22Rv1 (cell line): ENCODE results near the gene ZNF582.

Source experiments
- ZFX ChIP-seq: fragments of 450-650 bp; IDR thresholded peaks from 2 replicates; pipeline ENCODE4 v1.6.1; 2017; ENCODE audit warnings: antibody characterized with exemption, borderline replicate concordance
- TF ChIP-seq, protein P1 (sequence below): fragments of 450-650 bp; IDR thresholded peaks from 2 replicates; pipeline ENCODE4 v1.5.1; 2017; ENCODE audit warnings: mild to moderate bottlenecking

DNA sequence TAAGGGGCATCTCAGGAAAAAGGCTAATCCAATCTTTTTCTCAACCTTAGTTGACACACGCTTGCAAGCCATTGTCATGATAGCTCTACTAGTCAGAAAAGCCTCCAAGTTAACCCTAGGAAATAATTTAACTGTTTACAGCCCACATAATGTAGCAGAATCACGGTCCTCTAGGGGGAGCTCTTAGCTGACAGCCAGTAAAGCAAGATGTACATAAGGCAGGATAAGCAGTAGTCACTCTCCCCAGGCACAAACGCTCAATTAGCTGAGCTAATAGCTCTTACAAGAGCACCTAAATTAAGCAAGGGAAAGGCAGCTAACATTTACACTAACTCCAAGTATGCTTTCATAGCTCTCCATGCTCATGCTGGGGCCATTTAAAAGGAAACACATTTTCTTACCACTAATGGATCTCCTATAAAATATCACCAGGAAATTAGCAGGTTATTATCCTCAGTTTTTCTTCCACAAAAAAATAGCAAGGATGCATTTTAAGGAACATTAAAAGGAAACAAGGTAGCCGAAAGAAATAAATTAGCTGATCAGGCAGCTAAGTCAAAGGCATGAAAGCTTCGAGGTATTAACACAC is 45.0 kb downstream of the ZNF582 start:
- TF ChIP-seq, protein P1, sequence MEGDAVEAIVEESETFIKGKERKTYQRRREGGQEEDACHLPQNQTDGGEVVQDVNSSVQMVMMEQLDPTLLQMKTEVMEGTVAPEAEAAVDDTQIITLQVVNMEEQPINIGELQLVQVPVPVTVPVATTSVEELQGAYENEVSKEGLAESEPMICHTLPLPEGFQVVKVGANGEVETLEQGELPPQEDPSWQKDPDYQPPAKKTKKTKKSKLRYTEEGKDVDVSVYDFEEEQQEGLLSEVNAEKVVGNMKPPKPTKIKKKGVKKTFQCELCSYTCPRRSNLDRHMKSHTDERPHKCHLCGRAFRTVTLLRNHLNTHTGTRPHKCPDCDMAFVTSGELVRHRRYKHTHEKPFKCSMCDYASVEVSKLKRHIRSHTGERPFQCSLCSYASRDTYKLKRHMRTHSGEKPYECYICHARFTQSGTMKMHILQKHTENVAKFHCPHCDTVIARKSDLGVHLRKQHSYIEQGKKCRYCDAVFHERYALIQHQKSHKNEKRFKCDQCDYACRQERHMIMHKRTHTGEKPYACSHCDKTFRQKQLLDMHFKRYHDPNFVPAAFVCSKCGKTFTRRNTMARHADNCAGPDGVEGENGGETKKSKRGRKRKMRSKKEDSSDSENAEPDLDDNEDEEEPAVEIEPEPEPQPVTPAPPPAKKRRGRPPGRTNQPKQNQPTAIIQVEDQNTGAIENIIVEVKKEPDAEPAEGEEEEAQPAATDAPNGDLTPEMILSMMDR, result peak; percentile 63
- TF ChIP-seq ZFX, result no peak
